Prostate gland (tissue), 2 donors: Measurements from ENCODE around the gene GRHL1.

ENCODE experiments used
- POLR2AphosphoS5 ChIP-seq: sonication (generic); formaldehyde crosslinking; IDR thresholded peaks from one replicate; pipeline ENCODE4 v1.6.1; 2017; ENCODE audit warnings: antibody characterized with exemption
- TF ChIP-seq, protein P1 (sequence below), 4 experiments: fragments of 200-600 bp in 2 of 4; fragments of 450-650 bp in 2 of 4; sonication (generic) in 2 of 4; IDR thresholded peaks; 1 replicate in 3 of 4; 2 replicates in 1 of 4; pipeline ENCODE4 v1.5.1; 2016 to 2019; ENCODE audit warnings: antibody characterized with exemption in 4 of 4, mild to moderate bottlenecking in 2 of 4, moderate library complexity in 2 of 4

DNA sequence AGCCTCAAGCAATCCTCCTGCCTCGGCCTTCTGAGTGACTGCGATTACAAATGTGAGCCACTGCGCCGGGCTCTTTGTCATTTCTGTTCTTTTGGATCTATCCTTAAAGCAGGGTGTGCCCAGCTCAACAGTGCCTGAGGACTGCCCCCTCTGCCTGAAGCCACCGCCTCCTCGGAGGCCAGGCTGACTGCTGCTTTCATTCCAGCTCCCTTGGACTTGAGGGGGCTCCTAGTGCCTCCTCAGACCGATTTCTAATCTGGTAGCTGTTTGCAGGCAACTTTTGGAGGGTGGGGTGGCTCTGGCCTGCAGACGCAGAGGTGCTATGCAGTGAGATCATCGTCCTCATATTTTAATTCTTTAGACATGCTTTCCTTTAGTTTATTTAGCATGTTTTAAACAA is 55.9 kb downstream of the GRHL1 start:
- TF ChIP-seq, protein P1, sequence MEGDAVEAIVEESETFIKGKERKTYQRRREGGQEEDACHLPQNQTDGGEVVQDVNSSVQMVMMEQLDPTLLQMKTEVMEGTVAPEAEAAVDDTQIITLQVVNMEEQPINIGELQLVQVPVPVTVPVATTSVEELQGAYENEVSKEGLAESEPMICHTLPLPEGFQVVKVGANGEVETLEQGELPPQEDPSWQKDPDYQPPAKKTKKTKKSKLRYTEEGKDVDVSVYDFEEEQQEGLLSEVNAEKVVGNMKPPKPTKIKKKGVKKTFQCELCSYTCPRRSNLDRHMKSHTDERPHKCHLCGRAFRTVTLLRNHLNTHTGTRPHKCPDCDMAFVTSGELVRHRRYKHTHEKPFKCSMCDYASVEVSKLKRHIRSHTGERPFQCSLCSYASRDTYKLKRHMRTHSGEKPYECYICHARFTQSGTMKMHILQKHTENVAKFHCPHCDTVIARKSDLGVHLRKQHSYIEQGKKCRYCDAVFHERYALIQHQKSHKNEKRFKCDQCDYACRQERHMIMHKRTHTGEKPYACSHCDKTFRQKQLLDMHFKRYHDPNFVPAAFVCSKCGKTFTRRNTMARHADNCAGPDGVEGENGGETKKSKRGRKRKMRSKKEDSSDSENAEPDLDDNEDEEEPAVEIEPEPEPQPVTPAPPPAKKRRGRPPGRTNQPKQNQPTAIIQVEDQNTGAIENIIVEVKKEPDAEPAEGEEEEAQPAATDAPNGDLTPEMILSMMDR (IDR thresholded peaks at IDR 0.05), result no peak
- no peak for TF ChIP-seq POLR2AphosphoS5
